GM21786 (cell line): ENCODE measurements around the gene FAM81A.

Experiments
- ATAC-seq: cut with Tn5 transposase; IDR thresholded peaks from one replicate; pipeline ENCODE4 v1.9.1; 2021; ENCODE audit not compliant: unreplicated experiment

Gene FAM81A

GRCh38 chr15:59571606-59572005 lies 133.6 kb downstream of the FAM81A start:
- ATAC-seq: no peak
